Stomach (tissue), 9 donors: ENCODE measurements around the gene PHF23. TPM values are rescaled to one million over a fixed set of nuclear protein-coding genes. Genes with fewer than 3 reads are reported as not detected.

Experiments
- DNase-seq, 2 donors: peaks; one replicate each; pipeline versions ENCODE4 v3.0.0 to v3.0.0-alpha.2; 2013 to 2019
- H3K27ac ChIP-seq, 5 donors: fragments of 200-600 bp in 4 of 5; sonication (generic) in 4 of 5; one replicate each; pipeline ENCODE4 v1.5.1; 2013 to 2019; ENCODE audit warnings: mild to moderate bottlenecking in 1 of 5, moderate library complexity in 1 of 5
- H3K27me3 ChIP-seq, 3 donors: fragments of 200-600 bp; sonication (generic); one replicate each; pipeline ENCODE4 v1.5.1; 2017 to 2019; ENCODE audit warnings: mixed run types in 1 of 3
- H3K36me3 ChIP-seq, 4 donors: fragments of 200-600 bp; sonication (generic); 1 replicate in 3 of 4; 2 replicates in 1 of 4; pipeline ENCODE4 v1.5.1; 2016 to 2019
- H3K4me1 ChIP-seq, 4 donors: fragments of 200-600 bp; sonication (generic); one replicate each; pipeline ENCODE4 v1.5.1; 2016 to 2019
- H3K4me3 ChIP-seq, 4 donors: fragments of 200-600 bp; sonication (generic) in 3 of 4; one replicate each; pipeline ENCODE4 v1.5.1; 2016 to 2019; ENCODE audit warnings: mild to moderate bottlenecking in 1 of 4
- H3K9me3 ChIP-seq, 4 donors: fragments of 200-600 bp; sonication (generic); one replicate each; pipeline ENCODE4 v1.5.1; 2016 to 2019
- CTCF ChIP-seq, 7 experiments: fragments of 450-650 bp in 4 of 7; fragments of 200-600 bp in 3 of 7; sonication (generic) in 3 of 7; IDR thresholded peaks; one replicate each; pipeline ENCODE4 v1.5.1; 2016 to 2019; ENCODE audit warnings: antibody characterized with exemption in 7 of 7, control low read depth in 2 of 7, mild to moderate bottlenecking in 1 of 7
- EP300 ChIP-seq: sonication (generic); formaldehyde crosslinking; IDR thresholded peaks from one replicate; pipeline ENCODE4 v1.6.1; 2017; ENCODE audit warnings: antibody characterized with exemption
- POLR2A ChIP-seq, 4 donors: fragments of 450-650 bp; IDR thresholded peaks; one replicate each; pipeline ENCODE4 v1.6.1; 2016; ENCODE audit warnings: antibody characterized with exemption in 4 of 4, control low read depth in 2 of 4, mild to moderate bottlenecking in 1 of 4, moderate library complexity in 1 of 4
- POLR2AphosphoS5 ChIP-seq, 3 donors: sonication (generic); formaldehyde crosslinking; IDR thresholded peaks; one replicate each; pipeline ENCODE4 v1.6.1; 2016; ENCODE audit warnings: antibody characterized with exemption in 3 of 3
- WGBS, 5 donors: extraction: QIAGEN DNeasy Blood & Tissue Kit in 3 of 5; methylation state at CpG; one replicate each; pipeline versions ENCODE4 v1.1.5 to v1.1.7; 2013 to 2018; 5-methylcytosine and 5-hydroxymethylcytosine counted together
- intact Hi-C: fragments of 100-400 bp; cut with DNase I; formaldehyde crosslinking; loops from one replicate; pipeline ENCODE4 v1.15.1; 2023; ENCODE audit warnings: low total_unique reads
- polyA plus RNA-seq, 3 donors: library from polyadenylated mRNA; stranded (reverse); fragments of 200-250 nt; gene quantifications; one replicate each; pipeline ENCODE4 v1.2.3, GENCODE V29; 2013
- total RNA-seq, 5 donors: library from RNA; depleted of rRNA; stranded (reverse); fragments of >200 nt; gene quantifications; one replicate each; pipeline versions ENCODE4 v1.1.0 to v1.2.3, GENCODE V29; 2014 to 2016
- donor health status: healthy with polysubstance abuse.
- donor health status: Bipolar disorder and iron deficiency.
- donor health status: healthy.

PHF23 gene
- total and polyA plus RNA-seq, 8 donors, result 5.2 to 27.2 (median 21.4) TPM

GRCh38 chr17:7263801-7264078 is 24.5 kb upstream of the PHF23 start:
- peaks cover 31 to 49% (median 40%) of the 10 kb centered on the region in 4 donors for H3K4me1 ChIP-seq
- 21 to 45% (median 27%) methylated on average over 4 of the region's 4 CpGs for WGBS, 5 donors
- intact Hi-C loops, result no loop called here

DNA sequence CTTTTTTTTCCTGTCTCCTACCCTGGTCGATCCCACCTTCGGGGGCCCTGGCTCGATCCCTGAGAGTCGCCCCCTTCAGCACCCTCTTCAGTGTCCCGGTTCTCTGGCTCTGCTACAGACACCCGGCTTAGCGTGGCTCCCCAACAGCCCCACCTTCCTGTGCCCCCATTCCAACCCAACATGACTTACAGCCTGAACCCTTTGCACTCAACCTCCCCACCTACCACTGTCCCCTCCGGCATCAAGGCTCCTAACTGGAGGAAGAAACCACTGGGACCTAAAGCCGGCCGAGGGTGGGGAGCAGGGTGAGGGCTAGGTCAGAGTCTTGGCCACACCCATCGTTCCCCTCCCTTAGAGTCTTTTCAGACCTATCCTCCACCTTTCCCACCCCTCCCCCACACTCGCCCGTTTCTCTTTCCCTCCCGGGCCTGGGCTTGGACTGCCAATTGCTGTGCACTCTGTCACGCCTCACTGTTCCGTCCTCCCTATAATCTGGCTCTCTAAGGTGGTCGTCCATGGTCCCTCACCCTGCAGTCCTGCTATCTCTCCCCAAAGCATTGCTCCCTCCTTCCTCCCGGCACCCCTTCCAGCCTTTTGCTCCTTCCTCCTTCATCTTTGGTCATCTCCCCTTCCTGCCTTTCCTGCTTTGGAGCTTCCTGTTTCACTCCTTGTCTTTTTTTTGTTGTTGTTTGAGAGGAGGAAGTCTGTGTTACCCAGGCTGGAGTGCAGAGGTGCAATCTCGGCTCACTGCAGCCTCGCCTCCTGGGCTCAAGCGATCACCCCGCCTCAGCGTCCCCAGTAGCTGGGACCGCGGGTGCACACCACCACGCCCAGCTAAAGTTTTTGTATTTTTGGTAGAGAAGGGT is 23.9 kb upstream of the PHF23 start:
- intact Hi-C loops, result no loop called here
- H3K27me3 ChIP-seq, result peaks cover 10 to 71% (median 52%) of the 10 kb centered on the region in 3 donors
- 5 to 9% (median 7%) methylated on average over 26 of the region's 26 CpGs for WGBS, 5 donors
- peak overlapping the region in 2 of 5 donors; percentile 1 to 7 for H3K27ac ChIP-seq
- no peak for TF ChIP-seq EP300
- no peak for TF ChIP-seq CTCF (IDR thresholded peaks at IDR 0.05)
- peak in 1 of 2 donors; percentile 87 for DNase-seq
- H3K36me3 ChIP-seq, result peaks cover 8 to 20% (median 17%) of the 10 kb centered on the region in 4 donors
- peak overlapping the region; percentile 41 to 60 (median 46) for H3K4me3 ChIP-seq
- H3K4me1 ChIP-seq, result peaks cover 31 to 51% (median 40%) of the 10 kb centered on the region in 4 donors
- H3K9me3 ChIP-seq, result no peaks in the 10 kb centered on the region

More at GRCh38 chr17:7263801-7264078, 24.5 kb upstream of the PHF23 start:
- Histone ChIP-seq H3K27ac (no peak overlapping the region), H3K9me3 (no peaks in the 10 kb centered on the region), H3K4me3 (no peak overlapping the region), H3K36me3 (peaks cover 3 to 14% (median 12%) of the 10 kb centered on the region in 4 donors), H3K27me3 (peaks cover 10 to 77% (median 52%) of the 10 kb centered on the region in 3 donors)
- peak in 1 of 2 donors; percentile 66 for DNase-seq
- no peak for TF ChIP-seq POLR2A (IDR thresholded peaks at IDR 0.05)
- no peak for TF ChIP-seq POLR2AphosphoS5 (IDR thresholded peaks at IDR 0.05)
- no peak for TF ChIP-seq EP300
- TF ChIP-seq CTCF (IDR thresholded peaks at IDR 0.05), result no peak

DNA sequence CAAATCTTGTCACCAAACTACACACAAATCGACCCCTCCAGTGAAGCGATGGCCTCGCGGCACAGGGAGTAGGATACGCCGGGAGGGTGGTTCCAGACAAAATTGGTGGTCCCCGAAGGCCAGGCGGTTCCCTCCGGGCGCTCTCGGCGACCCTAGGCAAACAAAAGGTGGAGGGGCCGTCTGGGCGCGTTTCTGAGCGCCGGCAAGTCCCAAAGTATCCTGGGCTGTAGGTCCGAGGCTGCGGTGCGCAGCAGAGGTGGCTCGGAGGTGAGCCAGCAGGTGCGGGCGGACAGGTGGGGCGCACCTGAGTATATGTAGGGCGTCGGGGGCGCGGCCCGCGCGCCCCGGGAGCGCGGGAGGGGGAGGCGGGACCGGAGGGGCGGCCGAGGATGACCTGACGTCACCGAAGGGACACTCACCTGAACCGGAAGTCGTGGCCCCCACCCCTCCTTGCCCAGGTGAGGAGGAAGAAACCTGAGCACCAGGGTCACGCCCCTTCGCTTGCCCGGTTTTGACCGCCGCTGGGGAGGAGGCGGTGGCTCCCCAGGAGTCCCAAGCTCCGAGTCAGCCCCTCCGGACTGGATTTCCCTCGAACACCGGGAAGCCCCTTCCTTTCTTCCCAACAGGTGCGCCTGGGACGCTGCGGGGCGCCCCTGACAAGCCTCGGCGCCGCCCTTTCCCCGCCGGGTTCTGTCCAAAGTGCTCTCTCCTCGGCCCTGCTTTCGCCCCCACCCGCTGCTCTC is 23.1 kb upstream of the PHF23 start, which contains the start of gene CLDN7:
CLDN7 (minus strand) TSS at position 287 of the 743 bp plus-strand sequence. CDS start 435 bp downstream, outside the sequence.
- Histone ChIP-seq H3K36me3 (peaks cover 13 to 28% (median 25%) of the 10 kb centered on the region in 4 donors), H3K27me3 (peaks cover 10 to 66% (median 47%) of the 10 kb centered on the region in 3 donors), H3K4me1 (peaks cover 31 to 51% (median 40%) of the 10 kb centered on the region in 4 donors), H3K4me3 (peak within 1 kb of the TSS; percentile 41 to 60 (median 46)), H3K9me3 (no peaks in the 10 kb centered on the region), H3K27ac (peak within 1 kb of the TSS; percentile 4 to 73 (median 59))
- 5 to 8% (median 6%) methylated on average over 25 to 64 of the region's 64 CpGs for WGBS, 5 donors
- DNase-seq, result peak; percentile 52 to 95
- intact Hi-C loops, result no loop called here
- TF ChIP-seq EP300 (no peak), CTCF (IDR thresholded peaks at IDR 0.05) (no peak)

GRCh38 chr17:7261379-7262191 is 22.3 kb upstream of the PHF23 start:
- WGBS, 5 donors, result 4 to 31% (median 10%) methylated on average over 10 to 71 of the region's 71 CpGs
- Histone ChIP-seq H3K27ac (peak overlapping the region in 4 of 5 donors; percentile 36 to 73 (median 59)), H3K9me3 (no peaks in the 10 kb centered on the region), H3K4me3 (peak overlapping the region; percentile 41 to 60 (median 46)), H3K4me1 (peaks cover 31 to 51% (median 40%) of the 10 kb centered on the region in 4 donors), H3K36me3 (peaks cover 15 to 36% (median 33%) of the 10 kb centered on the region in 4 donors), H3K27me3 (peaks cover 10 to 63% (median 46%) of the 10 kb centered on the region in 3 donors)
- no peak for DNase-seq
- intact Hi-C loops, result no loop called here
- TF ChIP-seq POLR2AphosphoS5 (IDR thresholded peaks at IDR 0.05) (no peak), POLR2A (IDR thresholded peaks at IDR 0.05) (no peak), EP300 (no peak), CTCF (IDR thresholded peaks at IDR 0.05) (no peak)
